SHP77 treated with DMSO at 0.1 percent for 48 hours (cell line): Measurements from ENCODE around the gene NDUFS2.
"Not testable (repeated sequence)": the region's sequence is repeated elsewhere in the genome, so short reads cannot be mapped to it uniquely, and the experiment has no call there.

Experiments used
- DNase-seq: peaks from one replicate; lab custom pipeline; 2025; lab: John Stamatoyannopoulos, UW

Gene NDUFS2

DNA sequence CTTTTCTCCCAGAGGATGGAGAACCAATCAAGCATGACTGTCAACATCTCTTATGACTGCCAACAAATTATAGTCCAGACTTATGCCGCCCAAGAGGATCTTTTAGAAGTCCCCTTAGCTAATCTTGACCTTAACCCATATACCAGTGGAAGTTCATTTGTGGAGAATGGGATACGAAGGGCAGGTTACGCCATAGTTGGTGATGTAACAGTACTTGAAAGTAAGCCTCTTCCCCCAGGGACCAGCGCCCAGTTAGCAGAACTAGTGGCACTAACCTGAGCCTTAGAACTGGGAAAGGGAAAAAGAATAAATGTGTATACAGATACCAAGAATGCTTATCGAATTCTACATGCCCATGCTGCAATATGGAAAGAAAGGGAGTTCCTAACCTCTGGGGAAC is 53.1 kb downstream of the NDUFS2 start:
- not testable (repeated sequence) for DNase-seq

- not testable (repeated sequence) for DNase-seq
These were observed 53.9 kb downstream of the NDUFS2 start for GRCh38 chr1:161255955-161256520.

DNA sequence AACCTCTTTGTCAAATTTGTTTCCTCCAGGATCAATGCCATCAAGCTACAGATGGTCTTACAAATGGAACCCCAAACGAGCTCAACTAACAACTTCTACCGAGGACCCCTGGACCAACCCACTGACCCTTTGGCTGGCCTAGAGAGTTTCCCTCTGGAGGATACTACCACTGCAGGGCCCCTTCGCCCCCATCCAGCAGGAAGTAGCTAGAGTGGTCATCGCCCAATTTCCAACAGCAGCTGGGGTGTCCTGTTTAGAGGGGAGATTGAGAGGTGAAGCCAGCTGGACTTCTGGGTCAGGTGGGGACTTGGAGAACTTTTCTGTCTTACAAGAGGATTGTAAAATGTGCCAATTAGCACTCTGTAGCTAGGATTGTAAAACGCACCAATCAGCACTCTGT is 54.9 kb downstream of the NDUFS2 start:
- not testable (repeated sequence) for DNase-seq

GRCh38 chr1:161258439-161259344 is 56.5 kb downstream of the NDUFS2 start, which contains the start of gene PCP4L1:
Gene PCP4L1 (plus strand): TSS chr1:161258745. CDS start chr1:161258975, 230 bp downstream.
- no peak for DNase-seq

- no peak for DNase-seq
These were observed 57.2 kb downstream of the NDUFS2 start for GRCh38 chr1:161259345-161259702.

- no peak for DNase-seq
These were observed 57.6 kb downstream of the NDUFS2 start for GRCh38 chr1:161259765-161260164.

DNA sequence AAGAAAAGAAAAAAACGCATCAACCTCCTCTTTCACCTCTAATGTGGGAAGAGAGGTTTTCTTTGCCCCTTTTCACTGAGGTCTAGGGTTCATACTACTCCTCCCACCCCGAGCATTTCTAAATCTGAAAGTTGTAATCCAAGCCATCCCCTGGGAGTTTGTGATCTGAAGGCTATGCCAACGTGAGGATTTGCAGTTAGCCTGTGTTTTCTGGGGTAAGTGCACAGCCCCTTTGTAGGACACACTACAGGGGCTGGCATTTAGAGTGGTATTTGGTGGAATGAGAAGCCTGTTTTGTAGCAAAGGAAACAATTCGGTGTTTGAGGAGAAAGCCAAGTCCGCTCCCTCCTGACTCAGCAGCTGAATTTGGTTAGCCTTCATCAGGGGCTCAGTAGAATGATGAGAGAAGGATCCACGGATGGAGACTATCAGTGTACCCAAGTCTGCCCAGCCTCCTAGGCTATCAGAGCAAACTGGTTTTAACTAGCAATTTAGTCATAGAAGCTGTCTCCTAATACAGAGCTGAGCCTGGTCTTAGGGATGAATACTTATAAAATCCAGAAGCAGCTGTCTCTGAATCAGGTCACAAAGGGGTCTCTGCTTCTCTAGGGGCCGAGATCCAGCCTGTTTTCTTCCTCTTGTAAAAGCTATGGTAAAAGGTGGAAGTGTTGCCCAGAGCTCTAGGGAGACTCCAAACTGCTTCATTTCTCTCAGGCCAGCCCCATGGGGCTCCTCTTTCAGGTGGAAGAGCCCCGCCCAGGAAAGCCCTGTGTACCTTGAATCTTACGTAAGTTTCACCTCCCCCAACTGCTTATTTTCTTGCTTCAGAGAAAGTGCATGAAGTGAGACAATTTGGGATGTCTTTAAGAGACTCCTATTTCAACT is 58.5 kb downstream of the NDUFS2 start:
- DNase-seq, result no peak

DNA sequence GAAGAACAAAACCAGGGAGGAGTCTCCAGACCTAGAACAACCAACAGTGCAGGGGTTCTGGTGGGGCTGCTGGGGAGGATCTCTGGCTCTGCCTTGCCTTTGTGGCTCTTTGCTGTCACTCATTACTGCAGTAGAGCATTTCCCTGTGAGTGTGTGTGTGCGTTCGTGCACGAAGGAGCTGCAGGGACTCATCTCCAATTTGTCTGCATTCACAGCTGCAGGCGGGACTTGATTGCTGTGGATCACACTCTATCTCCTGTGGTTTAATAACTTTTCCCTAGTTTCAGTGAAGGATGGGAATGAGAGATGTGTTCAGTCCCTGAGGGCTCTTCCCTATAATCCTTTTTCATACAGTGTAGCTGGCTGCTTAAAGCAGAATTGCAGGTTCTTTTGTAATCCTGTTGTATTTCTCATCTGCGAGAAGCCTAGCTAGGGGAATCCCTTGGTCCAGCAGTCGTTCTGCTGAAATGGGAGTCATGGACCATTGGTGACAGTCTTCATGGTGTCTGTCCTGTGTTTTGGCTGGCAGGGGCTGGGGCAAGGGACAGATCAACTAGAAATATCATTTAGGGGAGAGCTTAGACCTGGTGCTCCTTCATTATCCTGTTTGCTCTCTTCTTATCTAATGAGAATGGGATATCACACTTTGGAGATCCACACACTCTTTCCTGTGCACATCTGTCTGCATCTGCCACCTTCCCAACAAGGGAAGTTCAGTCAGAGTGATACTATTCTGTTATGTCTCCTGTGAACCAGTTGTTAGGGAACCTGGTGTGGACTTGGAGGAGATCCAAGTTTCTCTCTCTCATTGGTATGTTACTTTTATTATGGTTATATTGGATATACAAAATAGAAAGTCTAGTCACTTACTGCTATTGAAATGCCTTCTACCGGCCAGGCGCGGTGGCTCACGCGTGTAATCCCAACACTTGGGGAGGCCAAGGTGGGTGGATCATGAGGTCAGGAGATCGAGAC is 59.4 kb downstream of the NDUFS2 start:
- DNase-seq, result no peak
